NCI-H1694 treated with DMSO at 0.1 percent for 48 hours (cell line): ENCODE results near the gene ATXN2.

Experiments
- DNase-seq: peaks from one replicate; lab custom pipeline; 2025; lab: John Stamatoyannopoulos, UW

Gene ATXN2

DNA sequence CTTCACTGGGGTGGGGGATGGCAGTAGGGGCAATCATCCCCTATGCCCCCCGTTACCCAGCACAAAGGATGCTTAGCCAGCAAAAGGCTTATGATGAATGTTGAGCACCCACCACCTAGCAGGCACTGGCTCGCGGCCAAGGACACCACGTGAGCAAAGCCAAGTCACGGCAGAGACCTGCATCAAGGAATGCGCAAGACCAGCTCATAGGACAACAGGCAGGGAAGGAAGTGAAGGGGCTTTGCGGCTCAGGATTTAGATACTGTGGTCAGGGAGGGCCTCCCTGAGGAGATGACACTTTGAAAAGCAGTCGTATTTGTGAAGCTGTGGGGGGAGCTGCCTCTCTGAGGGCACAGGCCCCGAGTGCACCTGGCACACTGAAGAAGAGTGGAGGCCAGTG, 160.6 kb downstream of the ATXN2 start:
- no peak for DNase-seq

DNA sequence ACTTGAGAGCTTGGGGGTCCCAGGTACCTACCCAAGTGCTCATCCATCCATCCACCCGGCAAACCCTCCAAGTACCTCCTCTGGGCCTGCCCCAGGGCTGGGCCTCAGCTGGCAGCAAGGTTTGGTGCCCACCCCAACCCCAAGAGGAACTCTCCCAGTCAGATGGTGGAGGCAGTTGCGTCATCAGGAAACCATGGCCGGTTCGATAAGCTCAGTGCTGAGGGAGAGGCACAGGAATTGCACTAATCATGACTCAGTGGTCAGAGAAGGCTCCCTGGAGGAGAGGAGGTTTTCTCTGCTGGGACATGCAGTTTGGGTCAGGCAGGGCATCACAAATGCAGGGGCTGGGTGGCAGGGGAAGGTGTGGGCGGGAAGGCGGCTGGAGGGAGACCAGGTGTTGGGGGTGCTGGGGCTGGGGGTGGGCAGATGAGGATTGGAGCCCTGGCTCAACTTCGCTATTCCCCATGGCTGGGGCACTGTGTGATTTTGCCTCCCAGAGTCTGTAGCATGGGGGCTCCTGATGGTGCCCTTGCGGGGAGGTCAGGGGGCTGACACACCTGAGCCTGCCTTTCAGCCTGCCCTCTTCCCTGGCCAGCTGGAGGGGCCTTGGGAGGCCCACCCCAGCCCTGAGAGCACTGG, 161.2 kb downstream of the ATXN2 start:
- no peak for DNase-seq

DNA sequence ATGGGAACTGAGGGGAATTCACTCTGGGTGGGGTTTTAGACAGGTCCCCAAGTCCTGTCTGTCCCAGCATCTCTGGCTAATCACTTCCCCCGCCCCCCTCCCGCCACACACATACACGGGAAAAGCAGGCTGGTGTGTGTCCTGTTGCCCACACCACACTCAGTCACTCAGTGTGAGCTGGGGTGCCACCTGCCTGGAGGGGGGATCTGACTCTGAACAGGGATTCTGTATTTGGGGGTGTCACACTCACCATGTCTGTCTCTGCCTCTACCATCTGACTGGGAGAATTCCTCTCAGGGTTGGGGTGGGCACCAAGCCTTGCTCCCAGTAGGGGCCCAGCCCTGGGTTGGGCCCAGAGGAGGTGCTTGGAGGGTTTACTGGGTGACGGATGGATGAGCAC, 162.3 kb downstream of the ATXN2 start:
- DNase-seq = no peak

DNA sequence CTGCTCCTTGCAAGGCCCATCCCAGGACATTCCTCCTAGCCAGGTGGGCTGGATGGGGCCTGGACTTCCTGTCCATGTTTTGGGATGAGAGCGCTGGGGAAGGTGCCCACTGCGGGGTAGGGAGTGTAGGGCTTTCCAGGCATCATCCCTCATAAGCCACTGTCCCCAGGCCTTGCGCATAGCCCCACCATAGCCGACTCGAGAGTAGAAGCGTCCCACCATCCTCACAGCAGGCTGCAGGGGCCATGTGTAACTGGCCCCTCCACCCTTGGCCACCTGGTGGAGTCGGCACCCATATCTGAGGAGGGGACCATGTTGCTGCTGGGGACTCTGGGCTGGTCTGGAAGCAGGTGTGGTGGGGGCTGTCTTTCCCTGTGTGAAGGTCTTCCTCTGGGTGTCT, 162.8 kb downstream of the ATXN2 start:
- no peak for DNase-seq

DNA sequence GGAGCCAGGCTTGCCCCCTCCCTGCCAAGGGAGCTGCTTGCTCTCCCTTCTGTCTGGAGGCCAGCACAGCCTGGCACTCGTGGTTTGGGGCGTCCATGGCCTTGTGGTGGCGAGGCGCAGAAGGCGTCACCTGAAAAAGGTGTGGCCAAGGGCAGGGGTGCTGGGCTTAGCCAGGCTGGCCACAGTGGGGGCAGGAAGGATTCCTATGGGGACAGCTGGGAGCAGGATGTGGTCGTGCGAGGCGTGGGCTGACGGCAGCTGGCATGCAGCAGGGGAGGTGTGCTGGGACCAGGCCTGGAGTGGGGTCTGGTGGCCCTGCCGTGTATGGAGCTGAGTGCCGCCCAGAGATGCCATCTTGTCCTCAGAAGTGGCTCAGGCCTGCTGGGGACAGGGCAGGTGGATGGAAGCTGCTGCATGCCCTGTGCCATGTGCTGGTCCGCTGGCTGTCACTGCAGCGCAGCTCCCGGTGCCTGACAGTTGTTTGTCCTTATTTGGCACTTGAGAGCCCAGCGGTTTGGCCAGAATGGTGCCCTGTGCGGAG, 163.4 kb downstream of the ATXN2 start:
- no peak for DNase-seq

DNA sequence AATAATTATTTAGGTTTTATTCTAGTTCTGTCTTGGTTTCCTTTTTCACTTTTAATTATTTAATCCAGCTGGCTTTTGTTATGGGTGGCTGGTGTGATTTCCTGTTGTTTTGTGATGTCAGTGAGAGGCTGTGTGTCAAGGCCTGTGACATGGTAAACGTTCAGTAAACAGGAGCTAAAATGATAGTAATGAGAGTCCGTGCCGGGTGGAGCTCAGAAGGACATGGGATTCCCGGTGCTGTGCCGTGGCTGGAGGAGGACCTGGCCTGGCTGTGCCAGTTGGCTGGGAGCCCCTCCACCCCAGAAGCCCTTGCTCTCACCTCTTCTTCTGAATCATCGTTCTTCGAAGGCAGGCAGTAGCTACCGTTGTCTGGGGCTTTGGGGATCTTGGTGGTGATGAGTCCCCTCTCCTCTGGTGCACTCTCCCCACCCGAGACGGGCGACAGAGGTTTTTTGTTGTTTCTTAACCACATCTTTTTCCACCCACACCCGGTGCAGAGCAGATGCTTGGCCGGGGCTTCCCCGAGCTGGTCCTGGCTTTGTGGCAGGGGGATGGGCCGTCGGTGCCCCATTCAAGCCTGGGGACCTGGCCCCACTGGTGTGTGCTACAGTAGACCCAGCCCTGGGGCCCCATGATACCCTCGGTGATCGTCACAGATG, 164.3 kb downstream of the ATXN2 start:
- no peak for DNase-seq

DNA sequence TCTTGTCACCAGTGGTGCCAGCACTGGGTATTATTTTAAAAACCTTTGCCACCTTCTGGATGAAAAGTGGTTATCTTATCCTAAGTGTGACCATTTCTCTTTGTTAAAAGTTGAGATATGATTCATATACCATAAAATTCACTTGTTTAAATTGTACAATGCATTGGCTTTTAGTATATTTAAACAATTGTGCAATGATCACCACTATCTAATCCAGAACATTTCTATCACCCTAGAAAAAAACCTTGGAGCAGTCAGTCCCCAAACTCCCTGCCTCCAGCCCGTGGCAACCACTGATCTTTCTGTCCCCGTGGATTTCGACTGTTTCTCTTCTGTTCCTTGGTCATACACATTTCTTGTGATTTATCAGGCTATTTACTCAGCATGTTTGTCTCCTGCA, 165.1 kb downstream of the ATXN2 start:
- no peak for DNase-seq

DNA sequence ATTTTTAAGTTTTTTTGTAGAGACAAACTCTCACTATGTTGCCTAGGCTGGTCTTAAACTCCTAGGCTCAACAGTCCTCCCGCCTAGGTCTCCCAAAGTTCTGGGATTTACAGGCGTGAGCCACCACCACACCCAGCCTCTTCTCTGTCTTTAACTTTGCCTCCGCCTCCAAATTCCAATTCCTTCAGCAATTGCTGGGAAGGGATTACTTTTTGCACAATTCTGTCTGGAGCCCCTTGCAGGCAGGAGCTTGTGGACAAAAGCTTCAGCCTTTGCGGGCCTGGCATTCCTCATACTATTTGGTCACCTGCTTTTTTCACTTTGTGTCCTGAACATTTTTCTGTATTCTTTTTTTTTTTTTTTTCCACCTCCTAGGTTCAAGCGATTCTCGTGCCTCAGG, 167.3 kb downstream of the ATXN2 start:
- DNase-seq = no peak

DNA sequence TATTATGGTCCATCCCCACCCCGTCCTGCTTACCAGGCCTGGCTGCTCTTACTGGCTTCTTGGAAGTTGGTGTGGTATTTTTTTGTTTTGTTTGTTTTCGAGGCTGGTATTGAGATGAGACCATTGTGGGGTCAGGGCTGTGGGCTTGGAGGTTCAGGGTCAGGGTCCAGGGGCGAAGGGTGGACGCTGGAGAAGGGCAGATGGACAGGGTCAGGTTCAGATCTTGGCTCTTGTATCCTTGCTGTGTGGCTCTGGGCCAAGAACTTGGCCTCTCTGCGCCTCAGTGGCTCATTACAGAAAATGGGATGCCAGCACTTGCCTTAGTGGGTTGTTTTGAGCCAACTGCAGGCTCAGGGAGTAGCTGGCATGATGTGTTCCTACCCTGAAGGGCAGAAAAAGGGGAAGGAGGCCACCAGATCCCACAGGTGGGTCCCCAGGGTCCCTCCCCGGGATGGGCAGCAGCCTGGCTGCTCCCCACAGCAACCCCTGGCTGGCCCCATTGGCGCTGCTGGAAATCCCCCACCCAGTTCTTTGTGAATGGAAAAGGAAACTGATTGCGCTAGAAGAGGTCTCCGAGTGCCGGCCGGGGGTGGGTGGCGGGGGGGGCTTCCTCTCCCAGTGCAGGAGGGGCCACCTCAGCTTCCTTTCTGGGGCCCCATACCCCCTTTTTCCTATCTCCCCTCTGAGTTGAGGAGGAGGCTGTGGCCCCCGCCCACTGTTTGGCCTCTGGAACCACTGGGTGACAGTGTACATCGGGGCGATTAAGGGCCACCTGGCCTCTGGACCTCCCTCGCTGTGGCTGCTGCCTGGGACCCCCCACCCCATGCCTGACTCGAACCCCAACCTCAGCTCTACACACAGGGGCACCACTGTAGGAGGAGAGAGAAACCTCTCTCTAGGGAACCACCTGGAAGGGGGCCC, 168.4 kb downstream of the ATXN2 start:
- DNase-seq = no peak

DNA sequence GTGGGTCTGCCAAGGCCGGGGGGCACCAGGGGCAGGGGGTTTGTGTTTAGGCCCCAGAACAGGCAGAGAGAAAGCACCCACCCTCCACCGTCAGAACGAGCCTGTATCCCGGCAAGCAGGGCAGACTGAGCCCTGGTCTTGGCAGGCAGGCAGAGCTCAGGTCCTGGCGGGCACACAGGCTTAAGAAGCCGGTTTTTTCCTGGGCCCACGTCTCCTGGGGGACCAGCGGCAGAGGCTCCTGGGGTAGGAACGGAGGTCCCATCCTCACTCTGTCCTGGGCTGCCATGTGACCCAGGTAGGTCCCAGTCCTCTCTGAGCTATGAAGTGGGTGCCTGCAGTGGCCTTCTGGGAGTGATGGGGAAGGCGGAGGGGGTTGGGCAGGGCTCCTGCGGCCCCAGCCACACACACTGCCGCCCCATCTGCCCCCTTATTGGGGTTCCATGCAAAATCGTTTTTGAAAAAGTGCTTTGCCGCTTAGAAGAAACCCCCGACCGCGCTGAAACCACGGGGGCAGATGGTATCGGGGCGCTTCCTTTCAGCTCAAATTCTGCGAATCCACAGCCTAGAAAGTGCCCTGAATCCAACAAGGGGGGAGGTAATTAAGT, 169.2 kb downstream of the ATXN2 start:
- no peak for DNase-seq

DNA sequence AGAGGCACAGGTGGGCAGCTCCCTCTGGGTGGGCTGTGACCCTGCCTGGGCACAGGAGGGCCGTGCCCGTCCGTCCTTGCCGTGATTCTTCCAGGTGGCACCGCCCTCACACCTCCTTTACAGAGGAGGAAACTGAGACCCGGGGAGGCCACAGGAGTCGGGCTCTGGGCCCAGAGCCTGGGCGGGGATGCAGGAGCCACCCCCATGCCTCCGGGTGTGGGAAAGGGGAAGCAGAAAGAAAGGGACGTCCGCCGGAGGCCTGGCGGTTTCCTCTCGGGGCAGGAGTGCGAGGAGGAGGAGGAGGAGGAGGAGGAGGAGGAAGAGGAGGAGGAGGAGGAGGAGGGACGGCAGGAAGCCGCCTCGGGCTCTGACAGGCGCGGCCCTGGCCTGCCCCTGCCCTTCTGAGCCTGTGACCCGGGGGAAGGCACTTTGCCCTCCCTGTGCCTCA, 170.4 kb downstream of the ATXN2 start:
- no peak for DNase-seq

DNA sequence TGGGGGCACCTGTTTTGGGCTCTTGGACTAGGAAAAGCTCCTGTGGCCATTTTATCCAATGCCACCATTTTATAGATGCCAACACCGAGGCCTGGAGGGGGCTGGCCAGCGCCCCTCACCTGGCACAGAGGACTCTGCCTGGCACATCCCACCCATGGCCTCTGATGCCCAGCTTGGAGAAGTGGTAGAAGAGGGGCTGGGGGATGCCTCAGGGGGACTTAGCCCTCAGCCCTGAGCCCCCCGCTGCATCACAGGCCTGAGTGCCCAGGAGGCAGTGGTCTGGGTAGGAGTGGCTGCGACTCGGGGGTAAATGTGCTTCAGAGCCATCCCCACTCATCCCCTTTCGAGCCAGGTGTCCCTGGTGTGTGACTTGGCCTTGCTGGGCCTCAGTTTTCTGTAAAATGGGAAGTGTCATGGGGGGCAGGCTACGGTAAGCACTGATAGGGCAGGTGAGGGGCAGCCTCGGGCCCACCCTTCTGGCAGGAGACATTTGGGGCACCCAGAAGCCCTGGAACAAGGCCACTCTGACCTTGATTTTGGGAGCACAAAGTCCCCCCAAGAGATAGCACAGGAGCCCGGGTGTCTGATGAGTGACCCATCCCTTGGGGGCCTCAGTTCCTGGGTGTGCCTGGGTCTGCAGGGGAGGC, 170.9 kb downstream of the ATXN2 start:
- no peak for DNase-seq

DNA sequence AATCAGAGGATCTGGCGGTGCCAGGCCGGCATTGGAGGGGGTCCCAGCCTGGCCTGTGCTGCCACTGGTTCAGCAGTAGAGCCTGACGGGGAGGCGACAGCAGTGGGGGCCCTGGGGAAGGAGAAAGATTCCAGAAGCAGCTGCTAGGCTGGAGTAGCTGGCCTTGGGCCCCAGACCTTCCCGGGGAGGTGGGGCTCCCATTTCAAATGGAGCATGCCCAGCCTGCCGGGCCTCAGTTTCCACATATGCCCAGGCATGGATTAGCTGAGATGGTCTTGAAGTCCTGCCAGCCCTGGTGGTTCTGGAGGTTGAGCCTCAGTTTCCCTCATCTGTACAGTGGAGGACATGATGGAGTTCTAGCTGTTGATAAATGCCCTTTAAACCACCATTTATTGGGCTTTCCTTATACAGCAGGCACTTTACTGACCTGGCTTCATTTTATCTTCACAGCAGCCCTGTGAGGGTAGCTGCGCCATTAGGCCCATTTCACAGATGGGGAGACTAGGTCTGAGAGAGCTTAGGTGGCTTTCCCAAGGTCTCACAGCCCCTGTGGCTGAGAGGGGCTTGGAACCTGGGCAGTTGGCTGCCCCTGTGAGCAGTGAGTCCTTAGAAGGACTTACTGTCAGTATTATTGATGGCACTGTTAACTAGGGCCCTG, 171.6 kb downstream of the ATXN2 start:
- no peak for DNase-seq

DNA sequence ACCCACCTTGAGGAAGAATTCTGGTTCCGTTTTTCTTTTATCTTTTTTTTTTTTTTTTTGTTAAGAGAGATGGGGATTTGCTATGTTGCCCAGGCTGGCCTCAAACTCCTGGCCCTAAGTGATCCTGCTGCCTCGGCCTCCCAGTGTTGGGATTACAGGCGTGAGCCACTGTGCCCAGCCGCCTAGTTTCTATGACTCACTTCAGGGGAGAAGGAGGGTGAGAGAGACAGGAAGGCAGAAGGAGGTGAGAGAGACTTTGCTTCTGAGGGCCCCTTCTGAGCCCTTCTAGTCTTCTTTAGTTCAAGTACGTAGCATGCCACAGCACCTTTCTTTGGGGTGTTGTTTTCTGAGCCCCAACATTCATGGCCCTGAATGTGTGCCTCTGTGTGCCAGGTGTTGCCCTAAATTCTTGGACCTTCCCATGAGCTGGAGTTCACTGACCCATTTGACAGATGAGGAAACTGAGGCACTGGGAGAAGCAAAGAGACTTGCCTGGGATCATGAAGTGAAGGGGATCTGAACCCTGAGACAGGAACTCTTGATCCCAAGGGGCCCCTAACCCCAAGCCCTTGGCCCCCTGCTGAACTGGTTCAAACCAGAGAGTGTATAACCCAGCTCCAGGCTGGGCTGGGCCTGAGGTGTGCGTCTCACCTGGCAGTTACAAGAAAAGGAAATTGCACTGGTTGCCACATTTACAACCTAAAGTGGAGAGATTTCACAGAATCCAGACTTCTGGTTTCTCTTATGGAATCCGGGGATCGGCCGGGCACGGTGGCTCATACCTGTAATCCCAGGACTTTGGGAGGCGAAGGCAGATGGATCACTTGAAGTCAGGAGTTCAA, 172.6 kb downstream of the ATXN2 start:
- DNase-seq = no peak

DNA sequence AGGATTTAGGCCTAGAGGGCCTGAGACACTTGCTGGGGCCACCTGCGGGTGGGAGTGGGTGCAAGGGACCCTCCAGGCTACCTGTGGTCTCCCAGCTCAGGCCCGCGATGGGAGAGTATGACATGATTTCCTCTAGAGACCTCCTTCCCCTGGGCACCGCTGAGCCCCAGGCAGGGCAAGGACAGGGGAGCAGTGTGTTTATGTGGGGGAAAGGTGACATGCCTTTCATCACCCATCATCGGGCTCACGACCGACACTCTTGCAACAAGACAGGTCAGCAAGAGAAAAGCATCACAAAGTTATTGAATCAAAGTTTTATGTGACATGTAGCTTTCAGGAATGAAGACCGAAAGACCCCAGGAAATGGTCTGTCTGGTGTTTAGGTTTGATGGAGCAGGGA, 173.5 kb downstream of the ATXN2 start:
- DNase-seq = no peak

DNA sequence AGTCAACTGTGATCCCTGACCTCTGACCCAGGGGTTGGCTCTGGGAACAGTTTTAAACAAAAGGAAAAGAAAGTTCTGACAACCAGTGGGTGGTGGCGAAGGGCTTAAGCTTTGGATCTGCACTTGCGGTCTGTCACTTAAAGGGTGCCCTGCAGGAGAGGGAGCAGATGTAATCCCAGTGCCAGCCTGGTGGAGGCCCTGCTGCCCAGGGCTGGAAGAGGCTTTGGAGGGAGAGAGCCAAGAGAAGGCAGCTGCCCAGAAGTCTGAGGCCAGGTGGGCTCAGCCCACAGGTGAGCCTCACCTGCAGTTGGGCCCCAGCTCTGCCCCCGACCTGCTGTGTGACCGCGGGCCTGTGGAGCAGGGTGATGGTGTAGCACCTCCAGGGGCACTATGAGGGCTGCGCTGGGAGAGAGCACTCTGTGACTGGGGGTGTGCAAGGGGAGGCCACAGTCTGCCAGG, 174.3 kb downstream of the ATXN2 start:
- DNase-seq = no peak

DNA sequence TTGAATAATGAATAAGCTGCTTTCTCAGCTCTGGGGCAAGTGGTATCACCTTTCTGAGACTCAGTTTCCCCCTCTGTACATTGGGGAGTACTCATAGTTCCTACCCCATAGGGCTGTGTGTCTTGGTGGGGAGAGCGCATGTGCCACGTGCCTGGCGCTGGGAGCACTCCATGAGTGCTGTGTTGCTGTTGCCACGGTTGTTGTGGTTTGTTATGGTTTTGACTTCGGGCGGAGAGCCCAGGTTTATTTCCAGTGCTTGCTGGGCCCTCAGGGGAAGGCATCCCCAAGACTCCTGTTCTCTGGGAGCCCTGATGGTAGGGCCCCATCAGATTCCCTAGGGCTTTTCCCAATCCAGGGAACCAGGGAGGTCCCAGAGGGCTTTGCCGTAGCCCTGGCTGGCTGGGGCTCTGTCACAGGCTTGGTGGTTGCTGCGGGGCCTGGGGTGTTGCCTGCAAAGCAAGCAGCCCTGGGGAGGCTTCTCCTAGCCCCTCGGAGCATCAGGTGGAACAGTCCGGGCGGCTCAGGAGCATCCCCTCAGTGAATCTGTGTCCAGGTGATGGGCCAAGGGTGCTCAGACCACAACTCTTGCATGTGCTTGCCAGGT, 174.8 kb downstream of the ATXN2 start:
- DNase-seq = no peak

DNA sequence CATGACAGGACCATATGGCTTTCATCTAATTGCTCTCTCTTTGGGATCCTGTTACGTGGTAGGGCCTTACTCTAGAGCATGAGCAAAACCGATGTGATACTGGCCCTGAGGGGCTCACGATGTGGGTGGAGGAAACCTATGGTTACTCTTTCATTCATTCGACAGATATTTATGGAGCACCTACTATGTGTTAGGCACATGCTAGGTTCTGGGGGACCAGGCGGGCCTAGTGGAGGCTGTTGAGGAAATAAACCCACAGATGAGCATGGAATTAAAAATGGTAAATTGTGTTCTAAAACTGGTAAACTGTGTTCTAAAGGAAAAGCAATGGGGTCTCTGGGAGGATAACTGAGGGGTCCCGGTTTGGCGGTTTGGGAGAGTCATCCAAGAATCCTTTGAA, 178.6 kb downstream of the ATXN2 start:
- no peak for DNase-seq

DNA sequence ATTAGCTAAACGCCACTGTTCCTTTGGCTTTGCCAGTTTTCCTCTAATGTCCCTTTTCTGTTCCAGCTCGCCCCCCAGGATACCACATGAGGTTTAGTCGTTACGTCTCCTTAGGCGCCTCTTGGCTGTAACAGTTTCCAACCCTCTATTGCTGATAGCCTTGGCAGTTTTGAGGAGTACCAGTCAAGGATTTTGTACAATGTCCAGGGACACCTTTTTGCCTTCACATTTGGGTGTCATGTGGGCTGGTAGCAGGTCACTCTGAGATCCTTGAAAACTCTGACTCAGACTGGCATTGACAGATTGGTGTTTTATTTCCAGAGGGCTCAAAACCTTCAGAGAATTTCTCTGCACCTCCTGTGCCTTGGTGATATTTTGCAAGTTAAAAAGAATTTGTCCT, 179.3 kb downstream of the ATXN2 start:
- DNase-seq = no peak

DNA sequence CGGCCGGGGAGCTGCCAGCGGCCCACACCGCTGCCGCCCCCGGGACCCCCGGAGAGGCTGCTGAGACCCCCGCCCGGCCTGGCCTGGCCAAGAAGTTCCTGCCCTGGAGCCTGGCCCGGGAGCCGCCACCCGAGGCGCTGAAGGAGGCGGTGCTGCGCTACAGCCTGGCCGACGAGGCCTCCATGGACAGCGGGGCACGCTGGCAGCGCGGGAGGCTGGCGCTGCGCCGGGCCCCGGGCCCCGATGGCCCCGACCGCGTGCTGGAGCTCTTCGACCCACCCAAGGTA, 180.6 kb downstream of the ATXN2 start:
- no peak for DNase-seq
